ENCODE data around the gene ZMIZ1. TPM values are rescaled to one million over a fixed set of nuclear protein-coding genes. Genes with fewer than 3 reads are reported as not detected.

ZMIZ1 gene
- polyA plus RNA-seq, 2 of the 4 experiments (the other 2 are of a cell fraction), result 8.1 to 30.3 TPM

DNA sequence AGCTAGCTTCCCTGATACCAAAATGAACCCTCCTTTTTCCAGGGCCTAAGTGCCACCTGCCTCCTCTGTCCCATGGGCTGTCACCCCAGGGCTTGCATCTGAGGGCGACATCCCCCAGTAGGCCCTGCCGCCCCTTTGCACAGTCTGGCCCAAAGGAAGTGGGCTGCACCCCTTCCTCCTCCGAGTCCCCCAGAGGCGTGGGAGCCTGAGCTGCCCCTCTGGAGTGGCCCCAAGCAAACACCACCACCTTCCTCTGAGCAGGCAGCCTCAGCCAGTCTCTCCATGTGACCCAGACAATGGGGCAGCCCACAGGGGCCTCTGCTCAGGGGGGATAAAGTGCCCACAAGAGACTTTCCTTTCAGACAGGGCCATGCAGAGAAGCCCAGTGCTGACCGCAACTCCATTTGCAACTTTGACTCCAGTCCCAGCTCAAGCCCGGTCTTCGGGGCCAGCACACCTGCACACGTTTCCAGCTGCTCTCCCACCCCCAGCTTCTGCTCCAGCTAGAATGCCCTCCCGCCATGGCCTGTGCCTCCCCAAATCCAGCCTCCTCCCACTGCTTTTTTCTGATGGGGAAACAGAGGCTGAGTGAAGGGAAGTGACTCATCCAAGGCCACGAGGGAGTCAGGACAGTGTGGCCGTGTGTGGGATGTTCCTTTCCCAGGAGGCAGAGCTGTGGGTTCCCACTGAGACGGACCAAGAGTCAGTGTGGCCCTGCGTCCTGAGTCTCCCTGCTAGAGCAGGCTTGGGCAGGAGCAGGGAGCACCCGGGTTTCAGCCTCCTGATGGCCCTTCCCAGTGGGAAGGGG is 111.9 kb downstream of the ZMIZ1 start:
- H3K4me2 ChIP-seq, result no peak overlapping the region; the same call in 2 of the 3 replicates
- 76% methylated on average over 12 of the region's 14 CpGs for WGBS (ENCODE audit: missing lambda C conversion rate)
- ATAC-seq (no peak), DNase-seq (ENCODE audit: low read depth in 1 of 2, low spot score in 1 of 2) (no peak), FAIRE-seq (no peak)
- no peaks in the 10 kb centered on the region for H3K9me3 ChIP-seq
- H3K4me3 ChIP-seq, result no peak overlapping the region
- POLR2A ChIA-PET, result no interaction called here
- no peak for TF ChIP-seq FOSB (CRISPR knock-in tag; IDR thresholded peaks at IDR 0.05)
- TF ChIP-seq HOXB5 (CRISPR knock-in tag; IDR thresholded peaks at IDR 0.05), result no peak
- TF ChIP-seq ZSCAN20 (CRISPR knock-in tag; IDR thresholded peaks at IDR 0.05), result no peak
- TF ChIP-seq GATA3 (IDR thresholded peaks at IDR 0.05; ENCODE audit: borderline replicate concordance), result no peak
- no peak for TF ChIP-seq FOXS1 (CRISPR knock-in tag; IDR thresholded peaks at IDR 0.05)
- no peak for TF ChIP-seq CHD2 (IDR thresholded peaks at IDR 0.05; ENCODE audit: low read length, partially characterized antibody)
- TF ChIP-seq, protein P1, sequence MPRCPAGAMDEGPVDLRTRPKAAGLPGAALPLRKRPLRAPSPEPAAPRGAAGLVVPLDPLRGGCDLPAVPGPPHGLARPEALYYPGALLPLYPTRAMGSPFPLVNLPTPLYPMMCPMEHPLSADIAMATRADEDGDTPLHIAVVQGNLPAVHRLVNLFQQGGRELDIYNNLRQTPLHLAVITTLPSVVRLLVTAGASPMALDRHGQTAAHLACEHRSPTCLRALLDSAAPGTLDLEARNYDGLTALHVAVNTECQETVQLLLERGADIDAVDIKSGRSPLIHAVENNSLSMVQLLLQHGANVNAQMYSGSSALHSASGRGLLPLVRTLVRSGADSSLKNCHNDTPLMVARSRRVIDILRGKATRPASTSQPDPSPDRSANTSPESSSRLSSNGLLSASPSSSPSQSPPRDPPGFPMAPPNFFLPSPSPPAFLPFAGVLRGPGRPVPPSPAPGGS (IDR thresholded peaks at IDR 0.05), result no peak
- no peak for TF ChIP-seq PHF8 (IDR thresholded peaks at IDR 0.05; ENCODE audit: borderline replicate concordance, low read depth)
- TF ChIP-seq, protein P2, sequence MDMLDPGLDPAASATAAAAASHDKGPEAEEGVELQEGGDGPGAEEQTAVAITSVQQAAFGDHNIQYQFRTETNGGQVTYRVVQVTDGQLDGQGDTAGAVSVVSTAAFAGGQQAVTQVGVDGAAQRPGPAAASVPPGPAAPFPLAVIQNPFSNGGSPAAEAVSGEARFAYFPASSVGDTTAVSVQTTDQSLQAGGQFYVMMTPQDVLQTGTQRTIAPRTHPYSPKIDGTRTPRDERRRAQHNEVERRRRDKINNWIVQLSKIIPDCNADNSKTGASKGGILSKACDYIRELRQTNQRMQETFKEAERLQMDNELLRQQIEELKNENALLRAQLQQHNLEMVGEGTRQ (IDR thresholded peaks at IDR 0.05), result no peak
- TF ChIP-seq ZFP36 (IDR thresholded peaks at IDR 0.05; ENCODE audit: borderline replicate concordance, partially characterized antibody), result no peak
- TF ChIP-seq EHMT2 (IDR thresholded peaks at IDR 0.05; ENCODE audit: low read depth), result no peak
- no peak for TF ChIP-seq CEBPB (IDR thresholded peaks at IDR 0.05)
- TF ChIP-seq, protein P3, sequence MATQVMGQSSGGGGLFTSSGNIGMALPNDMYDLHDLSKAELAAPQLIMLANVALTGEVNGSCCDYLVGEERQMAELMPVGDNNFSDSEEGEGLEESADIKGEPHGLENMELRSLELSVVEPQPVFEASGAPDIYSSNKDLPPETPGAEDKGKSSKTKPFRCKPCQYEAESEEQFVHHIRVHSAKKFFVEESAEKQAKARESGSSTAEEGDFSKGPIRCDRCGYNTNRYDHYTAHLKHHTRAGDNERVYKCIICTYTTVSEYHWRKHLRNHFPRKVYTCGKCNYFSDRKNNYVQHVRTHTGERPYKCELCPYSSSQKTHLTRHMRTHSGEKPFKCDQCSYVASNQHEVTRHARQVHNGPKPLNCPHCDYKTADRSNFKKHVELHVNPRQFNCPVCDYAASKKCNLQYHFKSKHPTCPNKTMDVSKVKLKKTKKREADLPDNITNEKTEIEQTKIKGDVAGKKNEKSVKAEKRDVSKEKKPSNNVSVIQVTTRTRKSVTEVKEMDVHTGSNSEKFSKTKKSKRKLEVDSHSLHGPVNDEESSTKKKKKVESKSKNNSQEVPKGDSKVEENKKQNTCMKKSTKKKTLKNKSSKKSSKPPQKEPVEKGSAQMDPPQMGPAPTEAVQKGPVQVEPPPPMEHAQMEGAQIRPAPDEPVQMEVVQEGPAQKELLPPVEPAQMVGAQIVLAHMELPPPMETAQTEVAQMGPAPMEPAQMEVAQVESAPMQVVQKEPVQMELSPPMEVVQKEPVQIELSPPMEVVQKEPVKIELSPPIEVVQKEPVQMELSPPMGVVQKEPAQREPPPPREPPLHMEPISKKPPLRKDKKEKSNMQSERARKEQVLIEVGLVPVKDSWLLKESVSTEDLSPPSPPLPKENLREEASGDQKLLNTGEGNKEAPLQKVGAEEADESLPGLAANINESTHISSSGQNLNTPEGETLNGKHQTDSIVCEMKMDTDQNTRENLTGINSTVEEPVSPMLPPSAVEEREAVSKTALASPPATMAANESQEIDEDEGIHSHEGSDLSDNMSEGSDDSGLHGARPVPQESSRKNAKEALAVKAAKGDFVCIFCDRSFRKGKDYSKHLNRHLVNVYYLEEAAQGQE (IDR thresholded peaks at IDR 0.05), result no peak
- TF ChIP-seq NR3C1 (IDR thresholded peaks at IDR 0.05), result no peak
- peaks cover 100% of the 10 kb centered on the region for H3K4me1 ChIP-seq
- peak overlapping the region; percentile 66 to 90 for H3K27ac ChIP-seq
- CTCF ChIA-PET, result interaction anchor here (1.0 to 14.2 kb wide), 5 partner anchors 10 to 37 kb away, joined by 3 to 199 read pairs (median 5); no protein-coding TSS in a partner anchor

- Histone ChIP-seq H3K9me3 (no peaks in the 10 kb centered on the region), H3K4me3 (no peak overlapping the region), H3K27ac (peak overlapping the region; percentile 46 to 90), H3K4me2 (no peak overlapping the region; the same call in 2 of the 3 replicates), H3K4me1 (peaks cover 100% of the 10 kb centered on the region)
- CTCF ChIA-PET, result interaction anchor here (0.8 to 14.2 kb wide), 5 partner anchors 10 to 38 kb away, joined by 3 to 199 read pairs (median 5); no protein-coding TSS in a partner anchor
- FAIRE-seq (no peak), ATAC-seq (no peak), DNase-seq (ENCODE audit: low read depth in 1 of 2, low spot score in 1 of 2) (no peak)
- TF ChIP-seq, protein P4, sequence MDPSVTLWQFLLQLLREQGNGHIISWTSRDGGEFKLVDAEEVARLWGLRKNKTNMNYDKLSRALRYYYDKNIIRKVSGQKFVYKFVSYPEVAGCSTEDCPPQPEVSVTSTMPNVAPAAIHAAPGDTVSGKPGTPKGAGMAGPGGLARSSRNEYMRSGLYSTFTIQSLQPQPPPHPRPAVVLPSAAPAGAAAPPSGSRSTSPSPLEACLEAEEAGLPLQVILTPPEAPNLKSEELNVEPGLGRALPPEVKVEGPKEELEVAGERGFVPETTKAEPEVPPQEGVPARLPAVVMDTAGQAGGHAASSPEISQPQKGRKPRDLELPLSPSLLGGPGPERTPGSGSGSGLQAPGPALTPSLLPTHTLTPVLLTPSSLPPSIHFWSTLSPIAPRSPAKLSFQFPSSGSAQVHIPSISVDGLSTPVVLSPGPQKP (IDR thresholded peaks at IDR 0.05; ENCODE audit: low read depth, low read length), result no peak
- TF ChIP-seq MAFK (IDR thresholded peaks at IDR 0.05; ENCODE audit: partially characterized antibody) (no peak), RAD21 (conservative IDR thresholded peaks at IDR 0.05 in 1 of 2, IDR thresholded peaks at IDR 0.05 in 1 of 2) (no peak), ZSCAN20 (CRISPR knock-in tag; IDR thresholded peaks at IDR 0.05) (no peak), MYC (IDR thresholded peaks at IDR 0.05; ENCODE audit: borderline replicate concordance, low read length) (no peak)
- POLR2A ChIA-PET, result no interaction called here
- WGBS (ENCODE audit: missing lambda C conversion rate), result 69% methylated on average over 7 of the region's 8 CpGs
Measured at GRCh38 chr10:79181227-79181626, 112.5 kb downstream of the ZMIZ1 start.
